PC-3 (cell line): ENCODE measurements around the gene MRPL27.

Source experiments
- CTCF ChIP-seq: fragments of 300-600 bp; sonication (generic); conservative IDR thresholded peaks from 2 replicates; pipeline ENCODE4 v1.5.1; 2017; ENCODE audit warnings: antibody characterized with exemption, low read depth, mild to moderate bottlenecking, low read length
- EZH2 ChIP-seq: fragments of 300-600 bp; sonication (generic); IDR thresholded peaks from one replicate; pipeline ENCODE4 v1.6.1; 2017; ENCODE audit warnings: antibody characterized with exemption, mild to moderate bottlenecking, low read length; ENCODE audit not compliant: unreplicated experiment
- EZH2phosphoT487 ChIP-seq: fragments of 300-600 bp; sonication (generic); IDR thresholded peaks from 2 replicates; pipeline ENCODE4 v1.6.1; 2018; ENCODE audit warnings: mild to moderate bottlenecking, antibody characterized with exemption, low read length, borderline replicate concordance

DNA sequence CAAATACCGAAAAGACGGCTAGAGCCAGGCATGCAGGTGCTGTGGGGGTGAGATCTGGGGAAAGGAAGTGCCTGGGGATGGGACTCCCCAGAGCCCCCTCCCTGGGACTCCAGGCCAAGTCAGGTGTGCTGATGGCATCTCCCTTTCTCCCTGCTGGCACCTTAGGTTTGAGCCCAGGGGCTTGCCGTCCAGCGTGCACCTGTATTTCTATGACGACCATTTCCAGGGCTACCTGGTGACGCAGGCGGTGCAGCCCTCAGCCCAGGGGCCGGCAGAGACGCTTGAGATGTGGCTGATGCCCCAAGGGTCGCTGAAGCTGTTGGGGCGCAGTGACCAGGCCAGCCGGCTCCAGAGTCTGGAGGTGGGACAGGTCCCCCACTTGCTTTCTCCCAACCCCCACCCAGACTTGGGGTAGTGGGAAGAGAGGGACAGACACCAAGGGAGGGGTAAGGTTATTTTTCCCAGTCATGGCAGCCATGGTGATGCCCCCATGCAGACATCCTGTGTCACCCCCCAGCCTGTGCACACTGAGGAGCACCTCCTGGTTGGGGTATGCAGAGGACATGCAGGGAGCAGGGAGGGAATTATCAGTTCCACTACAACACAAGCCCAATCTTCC is 16.0 kb downstream of the MRPL27 start:
- TF ChIP-seq CTCF (no peak), EZH2 (no peak), EZH2phosphoT487 (no peak)
